HG03571 (cell line): ENCODE results near the gene AKT3.

ENCODE experiments used
- ATAC-seq: cut with Tn5 transposase; IDR thresholded peaks from one replicate; pipeline ENCODE4 v1.9.1; 2021; ENCODE audit not compliant: unreplicated experiment

AKT3 gene

GRCh38 chr1:243471754-243472745 is 378.0 kb downstream of the AKT3 start:
- ATAC-seq = peak; percentile 81

GRCh38 chr1:243471026-243471685 is 378.9 kb downstream of the AKT3 start:
- no peak for ATAC-seq

- no peak for ATAC-seq
Measured at GRCh38 chr1:243470502-243470901, 379.5 kb downstream of the AKT3 start.

GRCh38 chr1:243469497-243469896 is 380.5 kb downstream of the AKT3 start:
- ATAC-seq = no peak

GRCh38 chr1:243465738-243466137 is 384.3 kb downstream of the AKT3 start:
- no peak for ATAC-seq

- ATAC-seq = no peak
Measured at GRCh38 chr1:243465081-243465480, 385.0 kb downstream of the AKT3 start.

GRCh38 chr1:243462929-243463697 is 386.9 kb downstream of the AKT3 start:
- ATAC-seq = no peak

- no peak for ATAC-seq
Measured at GRCh38 chr1:243461700-243462099, 388.3 kb downstream of the AKT3 start.

- no peak for ATAC-seq
Measured at GRCh38 chr1:243459059-243459458, 391.0 kb downstream of the AKT3 start.

- ATAC-seq = no peak
Measured at GRCh38 chr1:243457363-243457982, 392.6 kb downstream of the AKT3 start.

- no peak for ATAC-seq
Measured at GRCh38 chr1:243455760-243456651, 394.0 kb downstream of the AKT3 start.

GRCh38 chr1:243454328-243454997 is 395.6 kb downstream of the AKT3 start:
- ATAC-seq = no peak

GRCh38 chr1:243452092-243452491 is 398.0 kb downstream of the AKT3 start:
- ATAC-seq = no peak

GRCh38 chr1:243449373-243449772 is 400.7 kb downstream of the AKT3 start:
- ATAC-seq = no peak

- no peak for ATAC-seq
Measured at GRCh38 chr1:243447844-243448243, 402.2 kb downstream of the AKT3 start.

GRCh38 chr1:243447347-243447746 is 402.7 kb downstream of the AKT3 start:
- ATAC-seq = no peak

GRCh38 chr1:243443557-243443956 is 406.5 kb downstream of the AKT3 start:
- no peak for ATAC-seq

- no peak for ATAC-seq
Measured at GRCh38 chr1:243441601-243442000, 408.4 kb downstream of the AKT3 start.

GRCh38 chr1:243440406-243440805 is 409.6 kb downstream of the AKT3 start:
- ATAC-seq = no peak
